Right lobe of liver (tissue), 4 donors: ENCODE data around the gene HNMT.

Experiments
- CTCF ChIP-seq, 4 donors: fragments of 200-600 bp in 3 of 4; fragments of 450-650 bp in 1 of 4; IDR thresholded peaks; one replicate each; pipeline versions ENCODE4 v1.5.1 to v1.8.0; 2016 to 2022; ENCODE audit warnings: antibody characterized with exemption in 4 of 4, mild to moderate bottlenecking in 2 of 4
- POLR2A ChIP-seq: fragments of 450-650 bp; IDR thresholded peaks from one replicate; pipeline ENCODE4 v1.6.1; 2017; ENCODE audit warnings: antibody characterized with exemption, mild to moderate bottlenecking
- donor health status: DM: no; HTN: no; CAD: no.
- donor health status: DM: no; HTN: no; CAD: no.
- donor health status: DM: no; HTN: yes; CAD: no.

GRCh38 chr2:138037090-138037489, 72.8 kb downstream of the HNMT start:
- TF ChIP-seq CTCF (IDR thresholded peaks at IDR 0.05): no peak
- no peak for TF ChIP-seq POLR2A
